HCT116 (cell line): ENCODE results near the gene SLC16A1. TPM values are rescaled to one million over a fixed set of nuclear protein-coding genes. Genes with fewer than 3 reads are reported as not detected.

Experiments used
- ATAC-seq: fragments of 200-7000 bp; cut with Tn5 transposase; 2 replicates; pipeline ENCODE4 v1.9.1; 2020; ENCODE audit warnings: mild to moderate bottlenecking, moderate library complexity
- BruUV-seq: library from RNA; stranded (reverse); fragments of 400-500 nt; replicated peaks from 2 replicates; lab custom pipeline; 2021; lab: Mats Ljungman, UMichigan
- CTCF ChIA-PET: fragments of 300-600 bp; sonication (Branson Sonifier 250); formaldehyde crosslinking; loops from one replicate; lab custom pipeline; 2021; ENCODE audit warnings: antibody characterized with exemption; lab: Charles Lee
- POLR2A ChIA-PET: fragments of 300-600, 350-600 bp; sonication (Branson Sonifier 250); formaldehyde crosslinking; loops from one replicate; lab custom pipeline; 2021; ENCODE audit warnings: antibody characterized with exemption; lab: Charles Lee
- RAD21 ChIA-PET, 2 experiments: fragments of 300-600 bp; sonication (Branson Sonifier 250); formaldehyde crosslinking; loops; one replicate each; lab custom pipeline; 2023; ENCODE audit warnings: low total read pairs in 2 of 2; ENCODE audit not compliant: uncharacterized antibody in 2 of 2, unreplicated experiment in 2 of 2, low non-redundant PET in 1 of 2; lab: Charles Lee
- DNase-seq: peaks from one replicate; pipeline ENCODE4 v3.0.0-alpha.2; 2010; ENCODE audit warnings: low read depth, low spot score
- H2AFZ ChIP-seq: fragments of 200-600 bp; shearing (Covaris generic), sonication (generic); 2 replicates; pipeline ENCODE4 v1.6.1; 2017; ENCODE audit warnings: low read depth, mixed run types, mixed read lengths, antibody characterized with exemption, low read length; ENCODE audit not compliant: poor library complexity, severe bottlenecking
- H3K27ac ChIP-seq: 2 replicates; pipeline ENCODE4 v1.5.1; 2012; ENCODE audit warnings: low read depth, low read length
- H3K27me3 ChIP-seq: fragments of 200-600 bp; sonication (generic); 2 replicates; pipeline ENCODE4 v1.6.1; 2016; ENCODE audit warnings: mixed run types, low read length, mixed read lengths; ENCODE audit not compliant: insufficient read depth
- H3K36me3 ChIP-seq, 2 experiments: fragments of 200-500 bp in 1 of 2; fragments of 200-600 bp in 1 of 2; sonication (Bioruptor generic) in 1 of 2; sonication (generic) in 1 of 2; 2 replicates each; pipeline versions ENCODE4 v1.5.1 to v1.6.1; 2014 to 2016; ENCODE audit warnings: low read length in 2 of 2, inconsistent platforms in 1 of 2, mixed read lengths in 1 of 2, mixed run types in 1 of 2; ENCODE audit not compliant: insufficient read depth in 2 of 2, control insufficient read depth in 1 of 2
- H3K4me1 ChIP-seq, 2 experiments: fragments of 200-600 bp in 1 of 2; sonication (generic) in 1 of 2; 2 replicates each; pipeline versions ENCODE4 v1.5.1 to v1.6.1; 2012 to 2017; ENCODE audit warnings: low read length in 2 of 2, inconsistent platforms in 1 of 2, mild to moderate bottlenecking in 1 of 2, mixed read lengths in 1 of 2, mixed run types in 1 of 2, moderate library complexity in 1 of 2; ENCODE audit not compliant: insufficient read depth in 2 of 2, control insufficient read depth in 1 of 2
- H3K4me2 ChIP-seq: fragments of 200-600 bp; sonication (generic); 2 replicates; pipeline ENCODE4 v1.6.1; 2017; ENCODE audit warnings: mixed run types, low read length, mixed read lengths
- H3K4me3 ChIP-seq, 2 experiments: fragments of 200-600 bp in 1 of 2; sonication (generic) in 1 of 2; replicated peaks in 1 of 2; 2 replicates each; pipeline ENCODE4 v1.5.1; 2011 to 2016; ENCODE audit warnings: low read length in 2 of 2, control low read depth in 1 of 2, low read depth in 1 of 2, mild to moderate bottlenecking in 1 of 2, mixed read lengths in 1 of 2, mixed run types in 1 of 2
- H3K79me2 ChIP-seq: fragments of 200-600 bp; sonication (generic); 2 replicates; pipeline ENCODE4 v1.6.1; 2017; ENCODE audit warnings: mild to moderate bottlenecking, mixed run types, low read length, moderate library complexity, mixed read lengths; ENCODE audit not compliant: insufficient read depth
- H3K9ac ChIP-seq: fragments of 200-600 bp; sonication (generic); 2 replicates; pipeline ENCODE4 v1.6.1; 2016; ENCODE audit warnings: low read length, mixed read lengths
- H3K9me2 ChIP-seq: fragments of 200-600 bp; sonication (generic), shearing (Covaris generic); 2 replicates; pipeline ENCODE4 v1.6.1; 2017; ENCODE audit warnings: mixed run types, mild to moderate bottlenecking, moderate library complexity; ENCODE audit not compliant: insufficient read depth
- H3K9me3 ChIP-seq, 2 experiments: fragments of 200-500 bp in 1 of 2; fragments of 200-600 bp in 1 of 2; sonication (Bioruptor generic) in 1 of 2; sonication (generic) in 1 of 2; 2 replicates each; pipeline ENCODE4 v1.6.1; 2014 to 2017; ENCODE audit warnings: low read length in 2 of 2, mixed read lengths in 2 of 2, inconsistent platforms in 1 of 2, low read depth in 1 of 2, mild to moderate bottlenecking in 1 of 2, mixed run types in 1 of 2, moderate library complexity in 1 of 2; ENCODE audit not compliant: control insufficient read depth in 1 of 2, insufficient read depth in 1 of 2
- H4K20me1 ChIP-seq: fragments of 200-600 bp; sonication (generic), shearing (Covaris generic); 2 replicates; pipeline ENCODE4 v1.6.1; 2017; ENCODE audit warnings: mixed run types, mild to moderate bottlenecking, moderate library complexity; ENCODE audit not compliant: insufficient read depth
- EZH2 ChIP-seq: fragments of 200-600 bp; sonication (generic); IDR thresholded peaks from 2 replicates; pipeline ENCODE4 v1.6.1; 2017; ENCODE audit warnings: antibody characterized with exemption, mixed run types
- FOSL1 ChIP-seq: IDR thresholded peaks from 2 replicates; pipeline ENCODE4 v1.6.1; 2012; ENCODE audit warnings: low read depth
- JUND ChIP-seq: IDR thresholded peaks from 2 replicates; pipeline ENCODE4 v1.6.1; 2012
- SIN3A ChIP-seq: IDR thresholded peaks from 2 replicates; pipeline ENCODE4 v1.6.1; 2012; ENCODE audit warnings: low read depth
- YY1 ChIP-seq: IDR thresholded peaks from 2 replicates; pipeline ENCODE4 v1.6.1; 2011; ENCODE audit warnings: low read length, low read depth, moderate library complexity, mild to moderate bottlenecking; ENCODE audit not compliant: insufficient replicate concordance; ENCODE audit errors: extremely low read depth
- intact Hi-C: fragments of 100-400 bp; cut with micrococcal nuclease; formaldehyde crosslinking; loops from 2 replicates; pipeline ENCODE4 v1.10.0; 2022
- total RNA-seq: library from RNA; stranded (reverse); gene quantifications from one replicate; pipeline ENCODE4 v1.2.1, GENCODE V29; 2021; ENCODE audit not compliant: unreplicated experiment
- TF ChIP-seq, protein P1 (sequence below): IDR thresholded peaks from 2 replicates; pipeline ENCODE4 v1.6.1; 2011; ENCODE audit warnings: mild to moderate bottlenecking, low read length, moderate library complexity; ENCODE audit not compliant: insufficient replicate concordance; ENCODE audit errors: extremely low read depth
- TF ChIP-seq, protein P2 (sequence below): IDR thresholded peaks from 2 replicates; pipeline ENCODE4 v1.6.1; 2012

Gene SLC16A1
- total RNA-seq, 1 experiment from 2014 or later, result 96.7 TPM

DNA sequence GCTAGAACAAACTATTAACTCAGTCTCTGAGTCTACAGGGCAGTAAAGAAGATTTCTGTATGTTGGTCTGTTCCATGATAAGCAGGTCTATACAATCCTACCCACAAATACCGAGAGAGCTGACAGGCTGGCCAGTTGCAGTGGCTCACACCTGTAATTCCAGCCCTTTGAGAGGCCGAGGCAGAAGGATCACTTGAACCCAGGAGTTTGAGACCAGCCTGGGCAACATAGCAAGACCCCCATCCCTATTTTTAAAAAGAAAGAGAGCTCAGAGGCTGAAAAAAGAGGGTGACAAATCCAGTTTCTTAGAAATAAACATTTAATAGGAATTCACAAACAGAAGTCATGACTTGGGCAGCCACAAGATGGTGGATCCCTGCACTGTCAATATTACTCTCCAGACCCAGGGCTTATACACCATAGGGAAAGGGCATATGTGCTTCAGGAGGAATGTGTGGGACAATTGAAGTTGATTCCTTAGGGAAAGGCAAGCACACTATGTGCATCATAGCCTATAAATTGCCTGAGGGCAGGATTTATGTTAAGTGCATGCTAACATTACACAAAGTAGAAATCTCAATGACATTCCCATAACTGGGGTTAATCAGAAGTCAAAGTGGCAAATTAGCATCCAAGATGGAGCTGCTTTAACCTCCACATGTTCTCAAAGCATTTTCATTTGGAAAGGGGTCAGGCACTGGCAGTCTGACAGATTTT lies 66.8 kb downstream of the SLC16A1 start:
- no peak overlapping the region for H3K4me3 ChIP-seq
- DNase-seq (no peak), ATAC-seq (no peak)
- H2AFZ ChIP-seq, result no peak overlapping the region
- TF ChIP-seq YY1 (no peak), JUND (no peak), FOSL1 (no peak), EZH2 (no peak), SIN3A (no peak)
- TF ChIP-seq, protein P1, sequence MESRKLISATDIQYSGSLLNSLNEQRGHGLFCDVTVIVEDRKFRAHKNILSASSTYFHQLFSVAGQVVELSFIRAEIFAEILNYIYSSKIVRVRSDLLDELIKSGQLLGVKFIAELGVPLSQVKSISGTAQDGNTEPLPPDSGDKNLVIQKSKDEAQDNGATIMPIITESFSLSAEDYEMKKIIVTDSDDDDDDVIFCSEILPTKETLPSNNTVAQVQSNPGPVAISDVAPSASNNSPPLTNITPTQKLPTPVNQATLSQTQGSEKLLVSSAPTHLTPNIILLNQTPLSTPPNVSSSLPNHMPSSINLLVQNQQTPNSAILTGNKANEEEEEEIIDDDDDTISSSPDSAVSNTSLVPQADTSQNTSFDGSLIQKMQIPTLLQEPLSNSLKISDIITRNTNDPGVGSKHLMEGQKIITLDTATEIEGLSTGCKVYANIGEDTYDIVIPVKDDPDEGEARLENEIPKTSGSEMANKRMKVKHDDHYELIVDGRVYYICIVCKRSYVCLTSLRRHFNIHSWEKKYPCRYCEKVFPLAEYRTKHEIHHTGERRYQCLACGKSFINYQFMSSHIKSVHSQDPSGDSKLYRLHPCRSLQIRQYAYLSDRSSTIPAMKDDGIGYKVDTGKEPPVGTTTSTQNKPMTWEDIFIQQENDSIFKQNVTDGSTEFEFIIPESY, result no peak
- TF ChIP-seq, protein P2, sequence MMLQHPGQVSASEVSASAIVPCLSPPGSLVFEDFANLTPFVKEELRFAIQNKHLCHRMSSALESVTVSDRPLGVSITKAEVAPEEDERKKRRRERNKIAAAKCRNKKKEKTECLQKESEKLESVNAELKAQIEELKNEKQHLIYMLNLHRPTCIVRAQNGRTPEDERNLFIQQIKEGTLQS, result no peak
- intact Hi-C loops, result no loop called here
- RAD21 ChIA-PET, result no interaction called here
- no peak overlapping the region for H3K27ac ChIP-seq
- H3K4me2 ChIP-seq, result no peak overlapping the region
- CTCF ChIA-PET, result no interaction called here
- H3K4me1 ChIP-seq, result no peaks in the 10 kb centered on the region
- no peaks in the 10 kb centered on the region for H3K36me3 ChIP-seq
- H3K27me3 ChIP-seq, result no peaks in the 10 kb centered on the region
- BruUV-seq, result no TSS peak
- no peaks in the 10 kb centered on the region for H3K79me2 ChIP-seq
- H3K9me3 ChIP-seq, result no peaks in the 10 kb centered on the region; a peak in 1 of 4 replicates
- H3K9ac ChIP-seq, result no peak overlapping the region
- POLR2A ChIA-PET, result interaction anchor here (1.2 kb wide), 1 partner anchor 67 kb away, joined by 3 read pairs; the partner anchor contains the start of gene SLC16A1
- no peaks in the 10 kb centered on the region for H3K9me2 ChIP-seq
- H4K20me1 ChIP-seq, result no peaks in the 10 kb centered on the region
